Activated effector memory CD4-positive, alpha-beta T cell treated with anti-CD3 and anti-CD28 coated beads, Interleukin-2, amount 50 U/mL, for 16 hours (primary cell): ENCODE results near the gene SF3B2.
A peak's percentile ranks its signal among the peaks of the same experiment; 100 is the strongest.
"Not testable (repeated sequence)": the region's sequence is repeated elsewhere in the genome, so short reads cannot be mapped to it uniquely, and the experiment has no call there.

ENCODE experiments used
- DNase-seq: peaks from one replicate; pipeline ENCODE4 v3.0.0-alpha.2; 2020

SF3B2 gene

DNA sequence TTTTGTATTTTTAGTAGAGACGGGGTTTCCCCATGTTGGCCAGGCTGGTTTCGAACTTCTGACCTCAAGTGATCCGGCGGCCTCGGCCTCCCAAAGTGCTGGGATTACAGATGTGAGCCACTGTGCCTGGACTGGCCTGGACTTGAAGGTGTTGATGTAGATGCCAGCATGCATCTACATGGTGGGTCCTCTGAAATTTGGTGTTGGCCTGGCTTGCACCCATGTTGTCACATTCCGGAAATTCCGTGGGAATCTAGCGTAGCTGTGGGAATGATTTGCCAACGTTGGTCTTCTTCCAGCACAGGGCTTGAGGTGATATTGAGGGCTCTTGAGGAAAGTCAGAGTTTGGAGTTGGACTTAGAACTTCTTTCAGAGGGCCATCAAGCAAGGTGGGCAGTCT, 24.4 kb downstream of the SF3B2 start:
- no peak for DNase-seq

DNA sequence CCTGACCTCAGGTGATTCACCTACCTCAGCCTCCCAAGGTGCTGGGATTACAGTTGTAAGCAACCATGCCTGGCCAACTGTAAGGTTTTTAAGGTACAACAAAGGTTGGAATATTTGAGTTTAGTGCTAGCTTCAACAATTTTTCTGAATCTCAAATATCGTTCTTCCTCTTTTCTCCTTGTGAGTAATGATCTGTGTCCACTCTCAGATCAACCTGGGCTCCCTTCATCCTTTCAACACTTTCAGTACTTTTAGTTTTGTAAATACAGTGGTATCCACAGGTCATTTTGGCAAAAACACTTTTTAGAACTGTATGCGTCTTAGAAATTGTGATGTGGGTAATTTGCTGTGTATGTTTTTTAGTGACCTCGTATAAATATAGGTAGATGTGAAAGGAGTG, 25.8 kb downstream of the SF3B2 start:
- DNase-seq = no peak

DNA sequence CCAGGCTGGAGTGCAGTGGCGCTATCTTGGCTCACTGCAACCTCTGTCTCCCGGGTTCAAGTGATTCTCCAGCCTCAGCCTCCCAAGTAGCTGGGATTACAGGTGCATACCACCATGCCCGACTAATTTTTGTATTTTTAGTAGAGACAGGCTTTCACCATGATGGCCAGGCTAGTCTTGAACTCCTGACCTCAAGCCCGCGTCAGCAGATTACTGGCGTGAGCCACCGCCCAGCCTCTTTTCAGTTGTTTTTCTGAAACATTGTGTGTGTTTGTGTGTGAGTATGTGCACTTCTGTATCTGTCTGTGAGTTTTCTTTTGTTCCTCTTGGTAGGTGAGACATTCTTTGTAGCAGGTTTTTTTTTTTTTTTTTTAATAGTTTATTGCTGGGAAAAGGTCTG, 26.8 kb downstream of the SF3B2 start:
- DNase-seq = not testable (repeated sequence)

DNA sequence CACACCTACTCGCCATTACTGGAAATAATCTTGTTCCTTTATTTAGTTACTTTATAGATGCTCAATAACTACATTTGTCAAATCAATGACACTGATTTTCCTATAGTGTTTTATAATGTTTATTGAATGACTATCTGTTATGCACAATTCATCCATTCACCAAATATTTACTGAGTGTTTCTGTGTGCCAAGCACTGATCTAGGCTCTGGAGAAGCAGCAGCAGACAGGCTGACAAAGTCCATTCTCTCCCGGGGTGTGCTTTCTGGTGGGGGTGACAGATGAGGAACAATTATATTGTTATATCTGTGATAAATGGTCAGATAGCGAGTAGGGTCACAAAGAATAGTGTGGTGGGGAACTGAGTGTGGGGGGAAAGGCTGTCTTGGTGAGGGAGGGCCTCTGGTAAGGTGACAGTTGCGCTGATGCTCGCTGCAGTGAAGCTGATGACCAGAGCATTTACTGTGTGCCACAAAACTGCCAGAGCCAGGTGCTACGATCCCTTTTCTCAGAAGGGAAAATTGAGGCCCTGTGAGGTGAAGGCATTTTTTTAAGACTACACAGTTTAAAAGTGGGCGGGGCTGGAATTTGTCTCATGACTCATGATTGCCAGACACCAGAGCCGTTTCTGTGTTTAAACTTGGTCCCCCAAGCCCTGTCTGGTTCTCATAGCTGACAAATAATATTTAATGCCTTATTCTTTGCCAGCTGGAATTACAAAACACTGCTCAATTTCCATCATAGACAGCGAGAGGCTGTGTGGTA, 28.1 kb downstream of the SF3B2 start:
- DNase-seq = peak; percentile 88

DNA sequence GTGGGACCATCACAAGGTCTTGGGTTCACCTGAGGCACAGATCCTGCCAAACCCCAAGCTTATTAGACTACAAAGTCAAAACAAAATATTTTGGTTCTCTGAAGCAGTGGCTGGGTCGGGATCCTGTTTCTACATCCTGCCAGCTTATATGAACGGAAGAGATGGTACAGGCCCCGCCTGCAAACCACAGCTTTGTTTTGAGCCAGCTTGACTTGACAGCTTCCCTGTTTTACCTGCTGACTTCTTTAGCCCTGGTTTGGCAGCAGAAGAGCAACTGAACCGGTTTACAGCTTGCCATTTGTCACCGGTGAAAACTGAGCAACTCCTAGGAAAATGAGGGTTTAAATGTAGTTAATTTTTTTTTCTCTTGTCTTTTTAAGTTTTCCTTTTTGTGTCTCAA, 29.3 kb downstream of the SF3B2 start:
- DNase-seq = peak; percentile 89

DNA sequence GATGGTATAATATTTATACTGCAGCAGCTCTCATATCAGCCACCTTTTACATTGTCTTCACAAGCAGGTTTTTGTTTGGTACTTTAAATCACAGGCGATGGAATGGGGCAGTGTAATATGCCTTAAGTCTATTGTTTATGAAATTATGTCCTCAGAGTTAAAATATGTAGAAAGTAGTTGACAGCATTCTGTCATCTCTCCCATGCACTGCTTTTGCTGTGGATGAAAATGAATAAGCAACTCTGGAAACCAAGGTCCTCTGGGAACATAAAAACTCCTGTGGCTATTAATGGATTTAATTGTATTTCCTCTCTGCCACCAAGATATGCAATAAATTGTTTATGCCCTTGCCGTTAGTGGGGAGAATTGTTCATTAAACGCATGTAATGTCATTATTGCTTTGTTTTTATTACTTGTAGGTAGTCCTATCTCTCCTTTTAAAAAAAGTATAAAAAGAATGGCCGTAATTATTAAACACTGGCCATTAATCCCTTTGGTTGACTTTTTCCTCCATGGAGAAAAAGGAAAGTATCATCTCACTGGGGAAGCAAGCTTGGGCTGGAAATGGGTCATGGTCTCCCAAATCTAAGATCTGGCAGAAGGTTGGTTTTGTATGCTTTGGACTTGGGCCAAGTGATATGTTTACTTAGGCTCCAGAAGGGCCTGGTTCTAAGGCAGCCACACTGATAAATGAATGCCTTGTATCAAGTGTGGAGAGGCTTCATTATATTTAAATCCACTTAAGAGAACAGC, 31.0 kb downstream of the SF3B2 start:
- DNase-seq = no peak

DNA sequence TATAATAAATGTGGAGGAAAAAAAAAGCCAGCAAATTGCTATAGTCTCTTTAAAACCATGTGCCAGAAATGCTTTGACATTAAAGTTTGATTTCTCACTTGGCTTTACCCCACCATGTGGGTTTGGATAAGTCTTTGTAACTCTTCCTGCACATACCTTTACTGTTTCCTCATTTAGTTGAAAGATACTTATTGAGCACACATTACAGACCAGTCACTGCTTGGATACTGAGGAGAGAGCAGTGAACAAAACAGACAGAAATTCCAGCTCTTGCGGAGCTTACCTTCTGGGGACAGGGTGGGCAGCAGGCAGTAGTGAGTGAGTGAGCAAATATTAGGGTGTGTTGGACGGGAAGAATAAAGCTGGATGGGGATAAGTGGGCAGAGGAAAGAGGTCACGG, 31.6 kb downstream of the SF3B2 start:
- DNase-seq = no peak

DNA sequence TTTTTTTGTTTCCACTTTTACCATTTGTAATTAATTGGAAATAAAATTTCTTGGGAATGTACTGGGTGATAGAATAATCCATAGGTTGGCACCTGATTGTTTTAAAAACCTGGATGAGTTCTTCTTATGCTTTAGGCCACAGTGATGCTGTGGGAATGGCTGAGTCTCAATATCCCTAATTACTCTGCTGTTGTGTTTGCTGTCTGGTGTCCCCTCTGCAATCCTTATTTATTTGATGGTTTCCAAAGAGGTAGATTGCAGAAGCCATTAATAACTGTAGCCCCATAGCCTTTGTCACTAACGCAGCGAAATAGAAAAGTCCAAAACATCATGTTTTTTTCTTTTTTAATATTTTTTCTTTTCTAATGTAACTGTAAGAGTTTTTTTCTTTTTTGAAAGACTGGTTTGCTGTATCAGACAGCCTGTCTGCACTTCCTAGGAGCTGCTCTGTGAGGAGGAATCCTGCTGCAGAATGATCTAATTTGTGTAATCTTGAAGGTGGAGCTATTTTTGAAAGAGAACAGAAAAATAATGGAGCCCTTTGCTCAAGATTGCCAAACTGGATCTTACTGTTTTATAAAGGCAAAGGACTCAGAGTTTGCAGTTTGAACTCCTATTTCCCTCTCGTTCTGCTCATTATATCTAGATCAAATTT, 32.8 kb downstream of the SF3B2 start:
- no peak for DNase-seq

DNA sequence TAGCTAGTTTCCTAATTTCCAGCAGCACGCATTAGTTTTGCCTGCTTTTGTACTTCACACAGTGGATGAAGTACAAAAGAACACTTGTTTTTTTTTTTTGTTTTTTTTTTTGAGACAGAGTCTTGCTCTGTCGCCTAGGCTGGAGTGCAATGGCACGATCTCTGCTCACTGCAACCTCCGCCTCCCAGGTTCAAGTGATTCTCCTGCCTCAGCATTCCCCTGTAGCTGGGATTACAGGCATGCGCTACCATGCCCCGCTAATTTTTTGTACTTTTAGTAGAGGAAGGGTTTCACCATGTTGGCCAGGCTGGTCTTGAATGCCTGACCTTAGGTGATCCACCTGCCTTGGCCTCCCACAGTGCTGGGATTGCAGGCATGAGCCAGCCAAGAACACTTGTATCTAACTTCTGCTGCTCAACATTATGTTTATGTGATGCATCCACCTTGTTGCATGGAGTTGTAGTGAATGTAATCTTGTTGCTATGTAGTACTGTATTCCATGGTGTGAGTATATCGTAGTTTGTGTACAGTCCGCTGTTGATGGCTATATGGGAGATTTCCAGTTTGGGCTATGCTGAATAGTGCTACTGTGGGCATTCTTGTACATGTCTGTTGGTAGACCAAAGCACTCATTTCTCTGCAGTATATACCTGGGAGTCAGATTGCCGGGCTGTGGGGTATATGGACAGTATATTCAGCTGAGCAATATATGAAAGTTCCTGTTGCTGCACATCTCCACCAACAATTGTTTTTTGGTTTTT, 35.2 kb downstream of the SF3B2 start:
- no peak for DNase-seq

DNA sequence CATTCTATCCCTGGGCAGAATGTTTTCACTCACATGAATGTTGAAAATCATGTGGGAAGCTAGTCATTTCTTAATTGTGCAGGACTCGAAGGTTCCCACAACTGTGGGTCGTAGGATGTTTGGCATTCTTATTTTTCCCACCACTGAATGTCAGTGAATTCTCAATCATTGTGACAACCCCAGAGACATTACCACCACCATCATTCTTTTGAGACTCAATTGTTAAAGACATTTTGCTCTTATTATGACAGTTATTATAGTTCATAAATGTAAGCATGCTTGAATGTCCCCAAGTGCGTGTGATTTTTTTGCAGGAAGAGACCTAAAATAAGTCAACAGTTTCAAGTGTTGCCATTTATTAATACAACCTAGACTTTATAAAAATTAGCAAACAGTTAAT, 36.9 kb downstream of the SF3B2 start:
- no peak for DNase-seq

DNA sequence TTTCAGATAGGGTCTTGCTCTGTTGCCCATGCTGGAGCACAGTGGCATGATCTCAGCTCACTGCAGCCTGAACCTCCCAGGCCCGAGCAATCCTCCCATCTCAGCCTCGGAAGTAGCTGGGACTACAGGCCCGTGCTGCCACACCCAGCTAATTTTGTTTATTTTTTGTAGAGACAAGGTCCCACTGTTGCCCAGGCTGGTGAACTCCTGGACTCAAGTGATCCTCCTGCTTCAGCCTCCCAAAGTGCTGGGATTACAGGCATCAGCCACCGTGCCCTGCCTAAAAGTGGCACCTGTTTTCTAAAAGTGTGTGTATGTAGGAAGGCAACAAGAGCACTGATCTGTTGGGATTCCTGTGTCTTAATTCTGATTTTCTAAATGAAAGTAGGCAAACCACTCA, 38.1 kb downstream of the SF3B2 start:
- no peak for DNase-seq

DNA sequence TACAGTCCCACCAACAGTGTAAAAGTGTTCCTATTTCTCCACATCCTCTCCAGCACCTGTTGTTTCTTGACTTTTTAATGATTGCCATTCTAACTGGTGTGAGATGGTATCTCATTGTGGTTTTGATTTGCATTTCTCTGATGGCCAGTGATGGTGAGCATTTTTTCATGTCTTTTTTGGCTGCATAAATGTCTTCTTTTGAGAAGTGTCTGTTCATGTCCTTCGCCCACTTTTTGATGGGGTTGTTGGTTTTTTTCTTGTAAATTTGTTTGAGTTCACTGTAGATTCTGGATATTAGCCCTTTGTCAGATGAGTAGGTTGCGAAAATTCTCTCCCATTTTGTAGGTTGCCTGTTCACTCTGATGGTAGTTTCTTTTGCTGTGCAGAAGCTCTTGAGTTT, 40.0 kb downstream of the SF3B2 start:
- DNase-seq = not testable (repeated sequence)

DNA sequence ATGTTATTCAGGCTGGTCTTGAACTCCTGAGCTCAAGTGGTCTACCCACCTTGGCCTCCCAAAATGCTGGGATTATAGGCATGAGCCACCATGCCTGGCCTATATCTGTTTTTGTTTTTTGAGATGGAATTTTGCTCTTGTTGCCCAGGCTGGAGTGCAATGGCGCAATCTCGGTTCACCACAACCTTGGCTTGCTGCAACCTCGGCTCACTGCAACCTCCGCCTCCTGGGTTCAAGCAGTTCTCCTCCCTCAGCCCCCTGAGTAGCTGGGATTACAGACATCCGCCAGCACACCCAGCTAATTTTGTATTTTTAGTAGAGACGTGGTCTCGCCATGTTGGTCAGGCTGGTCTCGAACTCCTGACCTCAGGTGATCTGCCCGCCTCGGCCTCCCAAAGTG, 47.6 kb downstream of the SF3B2 start:
- not testable (repeated sequence) for DNase-seq

DNA sequence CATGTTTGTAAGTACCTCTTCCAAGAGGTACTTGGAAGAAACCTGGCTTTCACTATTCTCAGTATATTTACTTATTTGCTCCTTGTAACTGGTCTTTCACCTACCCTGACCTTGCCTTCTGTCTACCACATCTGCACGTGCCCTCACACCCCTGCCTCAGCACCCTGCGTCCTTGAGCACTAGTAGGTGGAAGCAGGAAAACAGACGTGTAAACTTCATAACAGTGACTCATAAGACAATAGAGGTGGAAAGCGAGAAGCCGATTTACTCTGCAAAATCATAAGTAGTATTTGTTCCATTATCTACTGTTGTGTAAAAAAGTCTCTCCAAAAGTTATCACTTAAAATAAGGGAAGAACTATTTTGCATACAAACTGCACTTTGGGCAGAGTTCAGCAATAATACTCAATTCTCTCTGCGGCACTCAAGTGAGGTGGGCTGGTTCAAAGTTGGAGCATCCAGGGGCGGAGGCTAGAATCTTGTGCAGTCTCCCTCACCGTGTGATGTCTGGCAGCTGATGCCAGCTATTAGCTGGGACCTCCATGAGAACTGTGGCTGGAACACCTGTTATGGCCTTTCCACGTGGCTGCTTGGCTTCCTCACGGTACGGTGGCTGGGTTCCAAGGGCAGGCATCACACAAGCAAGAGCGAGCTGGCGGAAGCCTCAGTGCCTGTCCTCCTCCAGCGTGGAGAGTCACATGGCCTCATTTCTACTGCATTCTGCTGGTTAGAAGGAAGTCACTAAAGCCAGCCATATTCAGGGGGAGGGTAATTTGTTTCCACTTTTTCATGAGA, 48.3 kb downstream of the SF3B2 start:
- peak; percentile 85 for DNase-seq

DNA sequence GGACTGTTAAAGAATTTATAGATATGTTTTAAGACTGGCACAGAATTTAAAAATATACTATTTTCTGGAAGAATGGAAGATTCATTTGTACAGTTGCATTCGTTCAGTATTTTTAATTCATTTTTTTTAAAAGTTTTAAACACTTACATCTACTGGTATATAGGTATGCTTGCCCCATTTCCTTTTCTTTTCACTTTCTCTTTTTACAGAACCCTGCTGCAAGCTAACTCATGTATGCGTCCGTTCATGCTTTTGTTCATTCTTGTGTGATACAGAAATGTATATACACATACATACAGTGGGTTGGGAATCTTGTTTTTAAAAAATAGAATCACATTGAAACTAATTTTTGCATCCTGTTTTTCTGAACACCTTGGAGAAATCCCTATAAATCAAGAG, 48.9 kb downstream of the SF3B2 start:
- no peak for DNase-seq

DNA sequence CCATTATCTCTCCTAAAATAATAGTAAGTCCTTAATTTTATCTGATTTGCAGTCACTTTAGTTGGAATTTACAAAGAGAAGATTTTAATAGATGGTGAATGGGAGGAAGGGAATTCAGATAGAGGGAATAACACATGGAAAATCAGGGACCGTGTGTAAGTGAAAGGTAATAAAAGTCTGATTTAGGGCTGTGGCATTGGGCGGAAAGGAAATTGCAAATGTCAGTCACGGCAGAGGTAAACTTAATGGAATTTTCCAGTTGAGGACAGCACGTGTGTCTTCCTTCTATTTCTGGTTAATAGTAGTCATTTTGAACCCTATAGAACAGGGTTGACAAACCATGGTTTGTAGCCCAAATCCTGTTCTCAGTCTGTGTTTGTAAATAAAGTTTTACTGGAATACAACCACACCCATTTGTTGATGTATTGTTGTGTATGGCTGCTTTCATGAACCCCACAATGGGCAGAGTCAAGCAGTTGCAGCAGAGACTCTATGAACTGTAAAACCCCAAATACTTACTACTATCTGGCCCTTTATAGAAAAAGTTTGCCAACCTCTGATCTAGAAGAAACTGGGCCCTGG, 52.0 kb downstream of the SF3B2 start:
- DNase-seq = no peak

DNA sequence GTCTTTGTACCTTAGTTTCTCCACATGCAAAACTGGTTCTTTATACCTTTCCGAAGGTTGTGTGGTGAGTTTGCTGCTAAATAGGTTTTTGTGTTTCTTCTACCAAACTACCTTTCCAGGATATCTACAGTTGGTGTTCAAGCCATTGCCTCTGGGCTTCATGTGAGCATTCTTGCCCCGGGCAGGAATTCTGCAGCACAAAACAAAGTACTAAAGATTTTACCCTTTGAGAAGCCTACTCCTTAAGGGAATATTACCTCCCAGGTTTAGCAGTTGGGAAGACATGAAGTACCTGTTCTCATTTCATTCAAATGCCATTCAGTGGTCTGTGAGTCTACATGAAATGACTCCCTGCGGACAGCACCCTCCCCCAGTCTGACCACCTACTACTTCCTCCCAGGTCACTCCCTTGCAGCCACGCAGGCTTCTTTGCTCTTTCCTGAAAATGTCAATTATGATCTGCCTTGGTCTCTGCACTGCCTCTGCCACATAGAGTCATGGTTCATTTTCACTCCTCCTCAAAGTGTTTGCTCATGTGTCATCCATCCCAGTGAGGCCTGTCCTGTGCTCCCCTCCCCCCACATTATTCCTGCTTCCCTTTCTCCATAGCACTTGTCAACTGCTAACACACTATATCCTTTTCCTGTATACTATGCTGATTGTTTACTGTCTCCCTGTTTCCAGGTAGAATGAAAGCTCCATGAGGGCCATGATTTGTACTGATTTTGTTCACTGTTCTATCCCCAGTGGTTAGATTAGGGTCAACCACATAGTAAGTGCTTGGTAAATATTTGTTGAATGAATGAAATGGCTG, 54.8 kb downstream of the SF3B2 start:
- DNase-seq = no peak

DNA sequence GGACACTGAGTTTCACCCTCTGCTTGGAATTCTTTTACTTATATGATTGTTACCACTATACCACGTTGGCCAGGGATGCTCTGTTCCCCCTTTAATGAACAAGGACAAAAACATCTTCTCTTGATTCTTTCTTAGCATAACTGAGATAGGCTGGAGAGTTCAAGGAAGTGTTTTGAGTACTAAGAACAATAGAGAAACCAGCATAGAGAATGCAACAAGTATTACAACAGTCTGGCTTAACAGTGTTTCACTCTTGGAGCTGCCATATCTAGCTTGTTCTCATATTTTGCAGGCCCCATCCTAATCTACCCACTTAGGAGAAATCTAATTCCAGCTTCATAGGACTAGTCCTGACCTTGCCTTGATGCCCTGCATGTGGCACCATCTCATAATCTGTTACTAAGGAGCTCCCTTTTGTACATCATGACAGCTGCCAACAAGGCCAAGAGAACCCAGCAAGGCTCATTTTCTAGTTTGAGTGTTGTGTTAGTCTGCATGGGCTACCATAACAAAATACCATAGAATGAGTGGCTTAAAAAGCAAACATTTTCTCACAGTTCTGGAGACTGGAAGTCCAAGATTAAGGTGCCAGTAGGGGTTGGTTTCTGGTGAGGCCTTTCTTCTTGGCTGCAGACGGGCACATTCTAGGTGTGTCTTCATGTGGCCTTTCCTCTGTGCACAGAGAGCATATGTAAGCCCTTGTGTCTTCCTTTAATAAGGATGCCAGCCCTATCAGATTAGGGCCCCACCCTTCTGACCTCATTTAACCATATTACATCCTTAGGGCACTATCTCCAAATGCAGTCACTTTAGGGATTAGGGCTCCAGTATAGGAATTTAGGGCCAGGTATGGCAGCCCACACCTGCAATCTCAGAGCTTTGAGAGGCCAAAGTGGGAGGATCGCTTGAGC, 55.7 kb downstream of the SF3B2 start:
- no peak for DNase-seq

DNA sequence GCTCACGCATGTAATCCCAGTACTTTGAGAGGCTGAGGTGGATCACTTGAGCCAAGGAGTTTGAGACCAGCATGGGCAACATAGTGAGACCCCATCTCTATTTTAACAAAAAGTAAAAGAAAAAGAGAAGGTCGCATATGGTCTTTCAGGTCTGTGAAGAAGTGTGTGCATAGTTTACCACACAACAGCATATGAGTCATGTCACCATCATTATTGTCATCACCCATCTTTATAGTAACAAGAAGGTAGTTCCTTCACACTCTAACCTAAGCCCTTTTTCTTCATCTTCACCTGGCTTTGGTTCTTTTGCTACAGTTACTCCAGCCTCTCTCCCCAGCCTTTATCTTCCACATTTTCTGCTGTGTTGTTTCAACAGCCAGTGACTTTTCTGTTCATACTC, 57.1 kb downstream of the SF3B2 start:
- no peak for DNase-seq

DNA sequence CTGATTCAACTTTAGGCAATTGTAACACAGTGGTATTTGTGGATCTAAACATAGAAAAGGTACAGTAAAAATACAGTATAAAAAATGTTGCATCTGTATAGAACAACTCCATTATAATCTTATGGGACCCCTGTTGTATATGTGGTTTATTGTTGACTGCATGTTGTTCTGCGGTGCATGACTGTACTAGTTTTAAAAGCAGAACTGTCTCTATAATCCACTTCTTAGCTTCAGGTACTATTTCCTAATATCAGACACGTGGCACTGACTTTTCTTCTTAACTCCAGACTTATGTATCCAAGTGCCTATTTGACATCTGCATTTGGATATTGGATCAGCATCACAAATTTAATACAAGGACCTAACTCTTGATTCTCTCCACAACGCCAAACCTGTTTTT, 59.0 kb downstream of the SF3B2 start:
- DNase-seq = no peak
